ENCODE results near the gene ZNF469. TPM values are rescaled to one million over a fixed set of nuclear protein-coding genes. Genes with fewer than 3 reads are reported as not detected.

ZNF469 gene
- total RNA-seq, 1 experiment from 2014 or later: 0.32 TPM

GRCh38 chr16:88376835-88377726 is 5.7 kb upstream of the ZNF469 start:
- no peak for DNase-seq (ENCODE audit: low read depth)

GRCh38 chr16:88377961-88378360 is 4.8 kb upstream of the ZNF469 start:
- no peak for DNase-seq (ENCODE audit: low read depth)

- no peak for DNase-seq (ENCODE audit: low read depth)
These were observed 4.4 kb upstream of the ZNF469 start for GRCh38 chr16:88378401-88378800.

- no peak for DNase-seq (ENCODE audit: low read depth)
These were observed 3.7 kb upstream of the ZNF469 start for GRCh38 chr16:88378836-88379693.

GRCh38 chr16:88379694-88380040 is 3.1 kb upstream of the ZNF469 start:
- no peak for DNase-seq (ENCODE audit: low read depth)

- no peak for DNase-seq (ENCODE audit: low read depth)
These were observed 2.7 kb upstream of the ZNF469 start for GRCh38 chr16:88380099-88380498.

- DNase-seq (ENCODE audit: low read depth): no peak
These were observed 2.1 kb upstream of the ZNF469 start for GRCh38 chr16:88380619-88381018.

- DNase-seq (ENCODE audit: low read depth): no peak
These were observed 823 bp upstream of the ZNF469 start for GRCh38 chr16:88381820-88382451.

- peak; percentile 51 for DNase-seq (ENCODE audit: low read depth)
These were observed 852 bp downstream of the ZNF469 start for GRCh38 chr16:88383401-88384221.

- DNase-seq (ENCODE audit: low read depth): no peak
These were observed 1.7 kb downstream of the ZNF469 start for GRCh38 chr16:88384222-88385111.

- DNase-seq (ENCODE audit: low read depth): no peak
These were observed 2.4 kb downstream of the ZNF469 start for GRCh38 chr16:88385112-88385594.

- DNase-seq (ENCODE audit: low read depth): no peak
These were observed 3.4 kb downstream of the ZNF469 start for GRCh38 chr16:88385831-88386815.

- no peak for DNase-seq (ENCODE audit: low read depth)
These were observed 4.5 kb downstream of the ZNF469 start for GRCh38 chr16:88387180-88387765.

GRCh38 chr16:88387941-88388627 is 5.3 kb downstream of the ZNF469 start:
- DNase-seq (ENCODE audit: low read depth): peak; percentile 82

GRCh38 chr16:88389191-88389590 is 6.4 kb downstream of the ZNF469 start:
- DNase-seq (ENCODE audit: low read depth): no peak

GRCh38 chr16:88389621-88390160 is 6.9 kb downstream of the ZNF469 start:
- DNase-seq (ENCODE audit: low read depth): no peak

- DNase-seq (ENCODE audit: low read depth): no peak
These were observed 7.5 kb downstream of the ZNF469 start for GRCh38 chr16:88390265-88390664.

GRCh38 chr16:88390735-88391134 is 8.0 kb downstream of the ZNF469 start:
- no peak for DNase-seq (ENCODE audit: low read depth)

All from M059J (cell line).